GM23248 (cell line): Measurements from ENCODE around the gene IL26.

Source experiments
- EZH2 ChIP-seq: fragments of 200-600 bp; sonication (generic); IDR thresholded peaks from 2 replicates; pipeline ENCODE4 v1.6.1; 2018; ENCODE audit warnings: antibody characterized with exemption, mild to moderate bottlenecking; ENCODE audit not compliant: insufficient read depth, poor library complexity, severe bottlenecking
- EZH2phosphoT487 ChIP-seq: fragments of 200-600 bp; sonication (generic); IDR thresholded peaks from 2 replicates; pipeline ENCODE4 v1.6.1; 2018; ENCODE audit warnings: antibody characterized with exemption, moderate library complexity, mild to moderate bottlenecking, low read depth; ENCODE audit not compliant: insufficient read depth

GRCh38 chr12:68178774-68179439 is 46.7 kb downstream of the IL26 start:
- TF ChIP-seq EZH2: no peak
- no peak for TF ChIP-seq EZH2phosphoT487
